Measurements from ENCODE around the gene SLC41A3.
"Not testable (repeated sequence)": the region's sequence is repeated elsewhere in the genome, so short reads cannot be mapped to it uniquely, and the experiment has no call there.

The SLC41A3 gene

DNA sequence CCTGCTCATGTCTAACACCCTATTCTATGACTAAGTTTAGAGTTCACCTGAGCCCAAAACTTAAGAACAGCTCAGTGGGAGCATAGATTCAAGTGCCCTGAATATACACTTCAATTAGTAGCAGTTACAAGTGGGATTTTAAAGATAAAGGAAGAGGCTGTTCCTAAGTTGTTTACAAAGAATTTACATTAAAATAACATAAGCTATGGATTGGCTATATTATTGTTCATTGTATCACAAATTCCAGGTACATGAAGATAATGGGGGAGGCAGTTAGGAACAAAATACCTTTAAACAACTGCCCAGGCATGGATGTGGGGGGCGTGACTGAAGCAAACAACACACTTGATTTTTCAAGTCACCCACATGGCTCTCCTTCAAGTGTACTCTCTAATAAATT lies 62.2 kb downstream of the SLC41A3 start:
- no peak for DNase-seq (ENCODE audit: low read depth, low spot score)

DNA sequence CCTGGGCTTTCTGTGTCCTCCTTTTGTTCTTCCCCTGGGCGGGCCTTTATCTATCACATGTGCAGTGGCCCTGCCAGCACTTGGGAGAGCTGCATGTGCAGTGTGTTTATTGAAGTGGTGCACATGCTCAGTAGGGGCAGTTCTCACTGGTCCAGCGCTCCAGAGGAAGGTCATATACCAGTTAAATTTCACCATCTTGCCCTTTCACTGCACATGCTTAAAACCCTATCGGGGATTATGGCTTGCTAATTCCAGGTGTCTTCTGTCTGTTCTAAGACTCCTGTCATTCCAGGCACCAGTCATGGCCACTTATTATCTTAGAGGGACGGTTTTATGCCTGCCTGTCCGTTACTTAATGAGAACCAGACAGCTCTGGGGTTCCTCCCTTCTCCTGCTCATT lies 62.7 kb downstream of the SLC41A3 start:
- DNase-seq (ENCODE audit: low read depth, low spot score) = no peak
- H3K4me3 ChIP-seq (ENCODE audit: low read length) = no peak overlapping the region

More for the DNA sequence above, 62.2 kb downstream of the SLC41A3 start:
- H3K4me3 ChIP-seq (ENCODE audit: low read length) = no peak overlapping the region

- no peak overlapping the region for H3K4me3 ChIP-seq (ENCODE audit: low read length)
- DNase-seq (ENCODE audit: low read depth, low spot score) = no peak
Observed at GRCh38 chr3:126019683-126020082, 64.2 kb downstream of the SLC41A3 start.

GRCh38 chr3:126018995-126019394 lies 64.9 kb downstream of the SLC41A3 start:
- no peak for DNase-seq (ENCODE audit: low read depth, low spot score)
- H3K4me3 ChIP-seq (ENCODE audit: low read length) = no peak overlapping the region

- no peak overlapping the region for H3K4me3 ChIP-seq (ENCODE audit: low read length)
- DNase-seq (ENCODE audit: low read depth, low spot score) = no peak
Observed at GRCh38 chr3:126018545-126018944, 65.4 kb downstream of the SLC41A3 start.

DNA sequence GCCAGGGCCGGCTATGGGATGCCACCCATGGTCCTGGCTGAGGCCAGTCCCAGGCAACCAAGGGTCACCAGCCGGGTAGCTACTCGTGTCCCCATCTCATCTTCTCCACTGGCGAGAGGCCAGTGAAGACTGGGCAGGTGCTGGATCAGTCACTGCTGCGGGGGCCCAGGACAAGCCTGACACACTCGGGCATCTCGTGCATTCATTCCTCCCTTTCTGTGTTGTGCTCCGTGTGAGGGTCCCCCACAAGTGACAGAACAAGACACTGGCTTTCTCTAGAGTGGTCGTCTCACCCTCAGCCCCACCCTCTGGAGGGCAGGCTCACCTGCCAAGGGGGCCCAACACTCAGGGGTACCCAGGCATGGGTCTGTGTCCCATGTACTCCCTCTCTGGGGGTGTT lies 66.6 kb downstream of the SLC41A3 start:
- no peak for DNase-seq (ENCODE audit: low read depth, low spot score)
- H3K4me3 ChIP-seq (ENCODE audit: low read length) = no peak overlapping the region

GRCh38 chr3:126016616-126017015 lies 67.3 kb downstream of the SLC41A3 start:
- no peak for DNase-seq (ENCODE audit: low read depth, low spot score)
- H3K4me3 ChIP-seq (ENCODE audit: low read length) = no peak overlapping the region

- H3K4me3 ChIP-seq (ENCODE audit: low read length) = no peak overlapping the region
Observed at GRCh38 chr3:126015075-126015474, 68.8 kb downstream of the SLC41A3 start.

GRCh38 chr3:126014252-126014651 lies 69.7 kb downstream of the SLC41A3 start:
- no peak overlapping the region for H3K4me3 ChIP-seq (ENCODE audit: low read length)
- no peak for DNase-seq (ENCODE audit: low read depth, low spot score)

More at GRCh38 chr3:126015075-126015474, 68.8 kb downstream of the SLC41A3 start:
- no peak for DNase-seq (ENCODE audit: low read depth, low spot score)

DNA sequence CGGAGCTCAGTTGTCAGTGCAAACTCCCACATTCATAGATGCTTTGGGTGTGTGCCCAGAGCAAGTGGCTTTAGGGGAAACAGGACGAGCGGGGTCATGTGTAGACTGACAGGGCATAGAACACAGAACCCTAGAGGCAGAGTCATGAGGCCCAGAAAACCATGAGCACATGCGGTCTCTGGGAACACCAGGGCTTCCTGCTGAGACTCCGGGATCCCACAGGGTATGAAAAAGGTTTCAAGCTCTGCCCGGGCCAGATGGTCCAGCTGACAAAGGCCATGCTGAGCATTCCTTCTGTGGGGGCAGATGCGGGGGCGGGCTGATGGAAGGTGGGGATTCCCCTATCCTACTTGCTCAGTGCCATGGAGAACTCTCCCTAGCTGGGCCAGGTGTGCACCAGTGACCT lies 70.2 kb downstream of the SLC41A3 start:
- H3K4me3 ChIP-seq (ENCODE audit: low read length) = no peak overlapping the region
- no peak for DNase-seq (ENCODE audit: low read depth, low spot score)

DNA sequence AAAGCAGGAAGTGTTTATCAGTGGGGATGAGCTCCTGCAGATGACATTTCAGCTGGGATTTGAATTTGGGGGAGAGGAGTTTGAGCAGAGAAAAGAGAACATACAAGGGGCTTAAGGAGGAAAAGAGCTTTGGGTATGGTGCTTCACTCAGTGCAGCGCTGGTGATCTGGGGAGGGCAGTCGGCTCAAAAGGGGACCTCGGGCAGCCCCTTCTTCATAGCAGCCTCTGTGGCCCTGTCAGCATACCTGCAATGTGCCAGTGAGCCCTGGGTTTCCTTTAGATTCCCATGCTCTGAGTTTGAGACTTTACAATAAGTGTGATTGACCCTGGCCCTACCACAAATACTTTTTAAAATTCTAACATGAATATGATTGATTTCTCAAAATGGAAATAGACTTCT lies 74.7 kb downstream of the SLC41A3 start:
- no peak for DNase-seq (ENCODE audit: low read depth, low spot score)
- no peak overlapping the region for H3K4me3 ChIP-seq (ENCODE audit: low read length)

DNA sequence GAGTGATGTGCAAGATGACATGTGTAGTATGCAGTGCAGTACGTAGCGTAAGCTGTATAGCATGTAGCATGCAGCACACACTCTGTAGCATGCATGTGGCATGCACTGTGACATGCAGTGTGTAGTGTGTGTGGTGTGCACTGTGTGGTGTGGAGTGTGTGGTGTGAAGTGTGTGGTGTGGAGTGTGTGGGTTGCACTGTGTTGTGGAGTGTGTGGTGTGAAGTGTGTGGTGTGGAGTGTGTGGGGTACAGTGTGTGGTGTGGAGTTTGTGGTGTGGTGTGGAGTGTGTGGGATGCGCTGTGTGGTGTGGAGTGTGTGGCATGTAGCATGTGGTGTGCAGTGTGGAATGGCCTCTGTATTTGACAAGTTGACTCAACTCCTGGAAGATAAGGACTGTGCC lies 75.7 kb downstream of the SLC41A3 start:
- no peak for DNase-seq (ENCODE audit: low read depth, low spot score)
- no peak overlapping the region for H3K4me3 ChIP-seq (ENCODE audit: low read length)

DNA sequence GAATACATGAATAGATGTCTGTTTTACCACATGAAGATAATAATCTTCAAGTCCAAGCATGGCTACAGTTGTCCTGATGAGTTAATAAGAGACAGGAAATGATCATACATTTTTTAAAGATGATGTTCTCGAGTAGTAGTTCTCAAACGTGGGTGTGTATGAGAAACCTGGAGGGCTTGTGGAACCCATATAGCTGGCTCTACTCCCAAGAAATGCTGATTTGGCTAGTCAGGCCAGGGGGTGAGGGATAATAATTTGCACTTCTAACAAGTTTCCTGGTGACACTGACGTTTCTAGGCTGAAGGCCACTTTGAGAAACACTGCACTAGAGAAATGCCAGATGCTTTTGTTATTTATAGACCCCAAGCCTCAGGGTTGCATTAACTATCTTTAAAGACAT lies 78.0 kb downstream of the SLC41A3 start:
- DNase-seq (ENCODE audit: low read depth, low spot score) = no peak
- no peak overlapping the region for H3K4me3 ChIP-seq (ENCODE audit: low read length)

DNA sequence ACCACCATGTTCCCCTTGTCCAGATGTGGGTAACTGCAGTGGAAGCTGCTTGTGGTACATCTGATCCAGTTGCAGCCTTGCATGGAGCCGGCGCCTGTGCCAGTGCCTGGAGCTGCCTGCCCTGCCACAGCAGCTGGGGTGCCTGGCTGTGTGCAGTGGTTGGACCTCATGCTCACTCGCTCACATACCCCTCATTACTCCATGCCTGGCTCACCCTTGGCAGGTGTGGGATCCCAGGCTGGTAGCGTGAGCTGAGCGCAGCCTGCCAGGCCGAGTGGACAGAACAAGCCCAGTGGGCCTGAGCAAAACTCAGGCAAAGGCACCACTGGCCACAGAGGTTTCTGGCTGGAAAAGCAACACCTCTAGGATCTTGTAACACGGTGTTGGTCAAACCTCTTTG lies 79.2 kb downstream of the SLC41A3 start:
- no peak for DNase-seq (ENCODE audit: low read depth, low spot score)
- no peak overlapping the region for H3K4me3 ChIP-seq (ENCODE audit: low read length)

- DNase-seq (ENCODE audit: low read depth, low spot score) = no peak
- no peak overlapping the region for H3K4me3 ChIP-seq (ENCODE audit: low read length)
Observed at GRCh38 chr3:126004217-126004616, 79.7 kb downstream of the SLC41A3 start.

- DNase-seq (ENCODE audit: low read depth, low spot score) = no peak
- no peak overlapping the region for H3K4me3 ChIP-seq (ENCODE audit: low read length)
Observed at GRCh38 chr3:126003447-126004190, 80.3 kb downstream of the SLC41A3 start.

DNA sequence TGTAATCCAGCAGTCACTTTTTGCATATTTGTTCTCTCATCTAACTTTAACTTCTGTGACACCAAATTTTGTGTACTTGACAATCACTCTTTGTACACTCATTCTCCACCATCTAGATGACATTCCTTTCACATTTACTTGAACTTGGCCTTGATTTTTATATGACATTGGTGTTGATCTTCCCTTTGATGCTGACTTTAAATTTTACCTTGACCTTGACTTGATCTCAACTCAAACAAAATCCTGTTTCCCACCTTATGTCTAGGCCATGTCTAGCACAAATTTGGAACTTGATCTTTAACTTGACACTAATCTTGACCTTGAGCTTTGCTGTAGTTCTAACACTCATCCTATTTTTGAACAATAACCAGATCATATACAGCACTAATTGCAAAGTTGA lies 81.7 kb downstream of the SLC41A3 start:
- H3K4me3 ChIP-seq (ENCODE audit: low read length) = no peak overlapping the region
- DNase-seq (ENCODE audit: low read depth, low spot score) = no peak

DNA sequence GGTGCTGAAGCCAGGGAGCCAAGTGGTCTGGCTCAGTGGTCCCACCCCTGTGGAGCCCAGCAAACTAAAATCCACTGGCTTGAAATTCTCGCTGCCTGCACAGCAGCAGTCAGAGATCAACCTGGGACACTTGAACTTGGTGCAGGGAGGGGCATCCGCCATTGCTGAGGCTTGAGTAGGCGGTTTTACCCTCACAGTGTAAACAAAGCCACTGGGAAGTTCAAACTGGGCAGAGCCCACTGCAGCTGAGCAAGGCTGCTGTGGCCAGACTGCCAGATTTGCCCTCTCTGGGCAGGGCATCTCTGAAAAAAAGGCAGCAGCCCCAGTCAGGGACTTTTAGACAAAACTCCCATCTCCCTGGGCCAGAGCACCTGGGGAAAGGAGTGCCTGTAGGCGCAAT lies 87.2 kb downstream of the SLC41A3 start:
- not testable (repeated sequence) for H3K4me3 ChIP-seq (ENCODE audit: low read length); DNase-seq (ENCODE audit: low read depth, low spot score)

DNA sequence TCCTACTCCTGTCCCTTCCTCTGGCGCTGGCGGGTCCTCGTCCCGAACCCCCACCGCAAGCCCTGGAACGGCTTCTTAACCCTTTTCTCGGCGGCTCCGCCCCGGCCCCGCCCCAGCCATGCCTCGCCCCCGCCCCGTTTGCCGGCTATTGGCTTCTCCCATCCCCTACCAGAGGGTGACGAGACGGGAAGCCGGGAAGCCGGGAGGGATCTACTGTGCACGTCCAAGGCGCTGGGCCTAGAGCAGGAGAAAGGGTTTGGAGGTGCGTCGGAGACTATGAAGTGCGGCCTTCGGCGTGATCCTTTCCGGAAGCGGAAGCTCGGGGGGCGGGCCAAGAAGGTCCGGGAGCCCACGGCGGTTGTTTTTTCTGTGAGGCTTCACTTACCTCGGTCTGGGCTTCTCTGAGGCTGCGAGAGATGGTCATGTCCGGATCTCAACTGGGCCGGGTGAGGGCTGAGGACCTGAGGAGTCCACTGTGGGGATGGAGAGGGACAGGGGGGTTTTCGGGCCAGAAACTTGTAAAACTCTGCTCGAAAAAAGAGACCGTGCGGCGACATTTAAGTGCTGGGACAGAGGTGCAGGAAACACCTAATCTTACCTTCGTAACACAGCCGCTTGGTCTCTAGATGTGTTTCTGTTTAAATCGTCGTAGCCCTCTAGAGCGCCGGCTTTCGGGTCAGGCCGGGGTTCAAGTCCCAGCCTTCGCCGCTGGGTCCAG lies 93.5 kb downstream of the SLC41A3 start:
- H3K4me3 ChIP-seq (ENCODE audit: low read length) = peak overlapping the region; percentile 59
- peak; percentile 32 for DNase-seq (ENCODE audit: low read depth, low spot score)

GRCh38 chr3:125984951-125985350 lies 99.0 kb downstream of the SLC41A3 start:
- not testable (repeated sequence) for H3K4me3 ChIP-seq (ENCODE audit: low read length); DNase-seq (ENCODE audit: low read depth, low spot score)

DNA sequence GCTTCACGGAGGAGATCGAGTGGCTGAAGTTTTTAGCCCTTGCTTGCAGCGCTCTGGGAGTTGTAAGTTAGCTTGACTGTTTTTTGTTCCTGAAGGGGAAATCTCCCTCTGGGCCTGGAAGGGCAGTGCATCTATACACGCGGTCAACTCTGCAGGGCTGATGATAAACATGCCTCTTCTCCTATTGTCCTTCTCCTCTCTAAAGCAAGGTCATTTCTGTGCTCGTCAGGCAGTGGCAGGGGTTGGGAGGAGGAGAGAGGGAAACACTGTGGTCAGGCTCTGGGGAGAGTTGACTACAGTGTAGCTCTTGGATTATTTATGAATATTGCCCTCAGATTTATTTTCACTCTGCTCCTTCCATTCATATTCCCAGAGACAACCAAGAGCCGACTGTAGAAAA lies 106.8 kb downstream of the SLC41A3 start:
- DNase-seq (ENCODE audit: low read depth, low spot score); H3K4me3 ChIP-seq (ENCODE audit: low read length): not testable (repeated sequence)

Data from Jurkat, Clone E6-1 (cell line).